ELF-1 (cell line): ENCODE data around the gene TMEM243.
A peak's percentile ranks its signal among the peaks of the same experiment; 100 is the strongest.

Experiments used
- DNase-seq: peaks from one replicate; pipeline ENCODE4 v3.0.0-alpha.2; 2016; ENCODE audit warnings: low read depth, low spot score

The TMEM243 gene

DNA sequence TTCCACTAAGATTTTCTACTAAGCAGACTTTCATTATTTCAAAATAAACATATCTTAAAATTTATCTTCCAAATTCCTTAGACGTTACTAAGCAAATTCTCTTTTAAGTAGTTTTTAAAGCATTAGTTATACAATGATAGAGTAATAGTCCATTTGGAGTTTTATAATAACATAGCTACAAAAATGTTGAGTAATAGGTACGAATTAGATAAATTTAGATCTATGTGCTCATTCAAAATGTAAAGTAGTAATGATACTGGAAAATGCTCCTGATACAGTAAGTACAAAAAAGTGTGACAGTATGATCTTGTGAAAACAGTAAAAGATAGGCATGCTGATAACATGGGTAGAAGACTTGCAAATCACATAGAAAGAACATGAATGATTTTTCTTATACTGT is 62.8 kb downstream of the TMEM243 start:
- no peak for DNase-seq

DNA sequence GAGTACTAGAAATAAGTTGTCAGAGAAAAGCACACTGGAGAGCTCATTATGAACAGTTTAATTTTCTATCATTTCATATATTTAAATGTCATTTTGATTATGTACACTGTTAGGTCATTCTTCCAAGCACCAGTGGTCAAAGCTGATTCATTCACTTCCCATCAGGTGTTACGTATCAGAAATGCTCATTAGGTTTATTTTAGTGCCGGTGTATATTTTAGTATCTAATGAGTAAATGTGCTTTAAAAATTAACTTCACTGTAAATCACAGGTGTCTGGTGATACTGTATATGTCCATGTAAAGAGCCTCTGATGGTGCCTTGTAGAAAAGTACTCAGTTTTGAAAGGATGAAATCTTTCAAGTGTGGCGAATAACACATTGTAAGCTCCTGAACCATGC is 63.7 kb downstream of the TMEM243 start:
- no peak for DNase-seq

DNA sequence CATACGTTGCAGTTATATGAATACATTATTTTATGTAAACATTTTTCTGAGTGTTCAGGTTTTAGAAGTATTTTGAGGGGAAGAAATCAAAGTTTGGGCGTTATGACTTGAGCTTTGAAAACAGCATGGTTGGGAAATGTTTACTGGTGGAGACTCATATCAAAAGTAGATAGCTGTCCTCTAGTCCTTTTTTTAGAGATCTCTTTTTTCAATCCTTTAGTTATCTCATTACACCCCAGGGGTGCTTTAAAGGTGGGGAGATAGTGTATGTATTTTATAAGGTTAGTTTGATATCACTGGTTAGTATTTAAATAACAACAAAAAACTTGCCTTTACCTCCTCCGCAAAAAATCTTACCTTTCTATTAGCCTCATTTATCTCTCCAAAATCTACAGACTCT is 65.0 kb downstream of the TMEM243 start:
- DNase-seq = no peak

DNA sequence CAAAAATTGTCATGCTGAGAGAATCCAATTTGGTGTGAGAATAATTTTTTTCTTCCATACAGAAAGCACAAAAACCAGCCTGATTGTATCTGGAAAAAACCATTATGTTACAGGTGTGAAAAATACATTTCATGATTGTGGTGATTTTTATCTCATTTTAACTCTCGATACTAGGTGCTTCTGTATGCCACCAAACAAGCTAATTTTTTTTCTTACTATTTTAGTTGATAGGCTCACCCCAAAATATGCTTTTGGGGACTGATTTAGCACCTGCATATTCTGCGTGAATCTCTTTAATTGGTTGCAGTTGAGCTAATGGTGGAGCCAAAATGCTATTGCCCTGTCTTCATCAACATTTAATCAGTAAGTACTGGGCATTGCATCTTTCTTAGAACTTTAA is 65.4 kb downstream of the TMEM243 start:
- no peak for DNase-seq

DNA sequence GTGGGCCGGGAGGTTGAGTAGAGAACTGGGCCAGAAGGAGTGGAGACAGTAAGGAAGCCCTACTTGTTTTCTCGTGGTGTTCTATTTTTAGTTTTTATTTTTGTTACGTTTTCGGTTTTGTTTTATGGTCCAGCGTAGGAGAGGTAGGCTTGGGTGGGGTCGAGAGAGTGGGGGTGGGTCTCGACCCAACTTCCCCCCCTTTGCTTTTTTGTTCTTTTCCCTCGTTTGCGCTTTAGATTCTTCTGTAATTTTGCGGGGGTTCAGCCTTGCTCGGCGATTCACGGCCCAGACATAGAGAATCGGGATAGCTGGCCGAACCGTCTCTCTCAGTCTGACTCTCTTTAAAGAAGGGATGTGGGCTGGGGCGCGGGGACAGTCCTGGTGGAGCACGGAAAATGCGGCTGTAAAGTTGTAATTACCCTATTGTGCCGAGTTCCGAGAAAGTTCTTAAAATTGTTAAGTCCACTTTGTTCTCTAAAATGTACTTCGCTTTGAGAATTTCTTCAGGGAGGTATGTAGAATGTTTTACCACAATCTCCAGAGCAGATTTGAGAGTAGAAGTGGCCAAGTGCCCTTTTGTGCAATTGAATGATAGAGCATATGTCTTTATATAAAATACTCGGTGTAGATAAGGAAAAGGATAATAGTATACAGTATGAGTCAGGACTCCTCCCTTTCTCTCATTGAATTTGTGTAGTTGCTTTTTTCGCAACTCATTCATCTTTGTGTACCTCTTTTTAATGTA is 66.5 kb downstream of the TMEM243 start:
- DNase-seq = no peak

DNA sequence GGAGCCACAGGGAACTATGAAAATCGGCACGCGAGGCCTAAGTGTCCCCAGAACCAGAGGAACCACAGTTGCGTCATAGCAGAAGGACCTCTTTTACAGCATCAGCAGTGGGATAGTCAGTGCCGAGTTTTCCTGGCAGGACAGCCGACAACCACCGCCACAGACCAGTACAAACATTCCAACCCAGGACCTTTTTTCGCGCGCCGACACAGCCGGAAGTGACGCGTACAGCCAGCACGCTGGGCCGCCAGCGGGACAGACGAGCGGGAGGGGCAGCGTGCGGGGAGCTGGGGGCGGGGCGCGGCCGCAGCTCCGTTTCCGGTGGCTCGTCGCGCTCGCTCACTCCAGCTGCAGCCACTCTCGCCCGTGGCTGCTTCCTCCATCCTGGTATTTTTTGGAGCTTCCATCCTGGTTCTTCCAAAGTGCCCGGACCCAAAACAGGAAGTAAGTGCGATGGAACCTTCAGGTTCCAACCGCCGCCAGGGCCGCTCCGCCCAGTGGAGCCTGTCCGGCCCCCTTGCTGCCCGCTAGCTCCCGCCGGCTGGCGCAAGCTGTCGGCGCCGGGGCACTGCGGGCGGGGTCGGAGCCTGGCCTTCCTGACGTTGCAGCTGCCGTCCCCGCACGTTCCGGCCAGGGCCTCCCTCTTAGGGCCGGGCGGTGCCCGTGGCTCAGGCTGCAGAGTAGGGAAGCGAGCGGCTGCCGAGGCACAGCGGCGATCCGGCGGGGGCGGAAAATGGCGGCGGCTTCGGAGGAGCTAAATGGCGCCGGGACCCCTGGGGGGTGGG is 67.2 kb downstream of the TMEM243 start, which contains the start of gene DMTF1:
TSS of gene DMTF1 (plus strand) at position 342 of the 785 bp plus-strand sequence. CDS start 12,489 bp downstream, outside the sequence.
- DNase-seq = peak; percentile 98

DNA sequence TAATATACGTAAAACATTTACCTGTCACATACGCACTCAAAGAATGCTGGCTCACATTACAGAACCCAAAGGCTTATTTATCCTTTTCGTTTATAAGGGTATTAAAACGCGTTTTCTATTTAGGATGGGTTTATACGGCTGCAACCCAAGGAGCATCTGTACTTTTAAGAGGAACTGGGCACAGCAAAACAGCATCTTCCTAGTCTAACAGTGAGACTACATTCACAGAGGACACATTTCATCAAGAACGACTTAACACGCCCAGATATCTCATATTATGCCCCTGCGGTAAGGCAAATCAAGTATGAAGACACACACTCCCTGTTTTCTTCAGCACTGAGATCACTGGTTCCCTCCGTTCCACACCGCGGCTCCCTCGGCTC is 67.8 kb downstream of the TMEM243 start:
- no peak for DNase-seq

DNA sequence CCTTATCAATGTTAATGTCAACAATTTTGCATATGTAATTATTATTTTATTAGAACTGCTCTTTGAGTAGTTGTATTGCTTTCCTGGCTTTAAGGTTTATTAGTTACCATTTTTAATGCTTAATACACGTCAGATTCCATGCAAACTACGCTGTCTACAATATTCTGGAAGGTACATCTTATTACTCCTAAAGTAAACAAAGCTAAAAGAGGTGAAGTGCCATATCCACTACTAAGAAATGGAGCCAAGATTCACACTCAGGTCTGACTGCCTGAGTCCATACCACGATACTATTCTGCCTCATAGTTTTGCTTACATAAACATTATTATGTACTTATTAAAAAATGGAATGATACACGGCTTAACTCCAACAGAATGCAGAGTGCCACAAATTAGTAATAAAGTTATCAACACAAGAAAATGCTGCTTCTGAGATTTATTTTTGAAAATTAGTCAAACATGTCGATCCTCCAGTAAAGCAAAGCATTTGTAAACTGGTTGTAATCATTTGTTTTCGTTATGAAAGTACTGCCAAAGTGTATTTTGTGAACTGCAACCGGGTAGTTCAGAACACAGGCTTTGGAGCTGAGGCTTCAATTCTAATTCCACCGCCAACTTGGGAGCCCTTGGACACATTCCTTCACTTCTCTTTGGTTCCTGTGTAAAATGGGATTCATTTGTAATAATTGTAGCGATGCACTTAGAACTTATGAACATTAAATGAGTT is 68.4 kb downstream of the TMEM243 start:
- no peak for DNase-seq

DNA sequence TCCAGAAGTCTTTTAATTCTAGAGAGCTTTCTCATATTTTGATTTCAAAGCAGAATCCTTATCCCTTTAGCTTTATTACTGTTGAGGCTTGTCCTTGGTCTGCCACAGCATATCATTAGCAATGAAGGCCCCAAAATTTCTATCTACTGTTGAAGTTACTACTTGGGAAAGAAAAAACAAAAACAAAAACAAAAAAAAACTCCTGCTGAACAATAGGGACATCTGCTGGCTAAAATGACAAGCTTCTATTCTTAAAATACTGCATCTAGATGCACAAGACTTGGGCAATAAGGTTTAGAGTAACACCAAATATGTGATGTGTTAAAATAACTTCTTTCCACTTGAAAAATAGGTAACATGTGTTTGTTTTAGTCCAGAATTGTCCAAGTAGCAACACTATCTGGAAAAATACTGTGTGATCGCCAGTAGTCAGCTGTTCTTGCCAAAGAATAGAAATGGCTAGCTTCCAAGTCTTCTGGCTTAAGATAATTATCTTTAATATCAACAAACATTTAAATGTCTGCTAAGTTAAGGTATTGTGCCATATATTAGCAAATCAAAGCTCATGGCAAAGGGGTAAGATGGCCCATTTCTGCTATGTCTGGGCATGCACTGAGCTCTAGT is 71.1 kb downstream of the TMEM243 start:
- peak; percentile 19 for DNase-seq

DNA sequence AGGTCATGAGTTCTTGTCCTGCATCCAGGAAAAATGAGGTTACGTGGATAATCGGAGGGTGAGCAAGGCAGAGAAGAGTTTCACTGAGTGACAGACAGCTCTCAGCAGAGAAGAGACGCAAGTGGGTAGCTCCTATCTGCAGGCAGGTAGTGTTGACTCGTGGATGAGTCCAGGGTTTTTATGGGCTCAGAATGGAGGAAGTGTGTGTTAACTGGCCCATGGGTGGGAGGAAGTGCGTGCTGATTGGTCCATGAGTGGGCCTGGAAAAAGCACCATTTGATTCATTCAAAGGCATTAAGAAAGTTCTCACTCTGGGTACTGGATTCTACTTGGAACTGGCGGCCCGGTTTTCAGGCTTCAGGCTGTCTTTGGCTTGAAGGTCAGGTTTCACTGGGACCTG is 72.0 kb downstream of the TMEM243 start:
- no peak for DNase-seq

DNA sequence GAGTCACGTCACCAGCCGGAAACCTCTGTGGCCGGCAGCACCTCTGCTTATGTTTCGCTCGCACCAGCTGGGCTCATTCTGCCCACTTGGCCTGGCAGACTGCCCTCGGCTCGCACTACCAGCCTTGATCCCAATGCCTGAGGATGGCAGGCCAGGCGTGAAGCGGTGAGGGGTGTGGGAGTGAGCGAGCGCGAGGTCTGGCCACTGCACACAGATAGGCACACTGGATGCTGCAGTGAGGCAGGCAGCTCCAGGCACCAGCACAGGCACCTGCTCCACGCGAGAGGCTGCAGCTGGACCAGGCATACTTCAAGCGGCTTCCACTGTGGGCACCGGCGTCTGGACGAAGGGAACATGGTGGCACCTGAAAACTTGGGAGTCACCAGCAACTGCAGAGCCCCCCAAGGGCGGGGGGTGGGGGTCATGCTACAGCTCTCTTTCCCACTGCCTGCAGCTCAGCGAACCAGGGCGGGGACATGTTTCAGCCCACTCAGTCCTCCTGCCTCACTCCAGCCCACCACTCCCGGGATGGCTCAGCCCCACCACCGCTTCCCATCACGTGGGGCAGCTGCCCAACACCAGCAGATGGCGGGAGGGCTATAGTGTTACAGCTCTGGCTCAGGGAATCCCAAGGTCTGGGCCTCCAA is 72.7 kb downstream of the TMEM243 start:
- DNase-seq = no peak
